GM12892 (cell line): ENCODE results near the gene ICE1.

Experiments
- POLR2A ChIP-seq: IDR thresholded peaks from 2 replicates; pipeline ENCODE4 v1.6.1; 2011; ENCODE audit warnings: low read depth, low read length, control low read depth
- POLR2AphosphoS5 ChIP-seq: IDR thresholded peaks from 2 replicates; pipeline ENCODE4 v1.6.1; 2011; ENCODE audit warnings: low read depth, low read length, control low read depth

DNA sequence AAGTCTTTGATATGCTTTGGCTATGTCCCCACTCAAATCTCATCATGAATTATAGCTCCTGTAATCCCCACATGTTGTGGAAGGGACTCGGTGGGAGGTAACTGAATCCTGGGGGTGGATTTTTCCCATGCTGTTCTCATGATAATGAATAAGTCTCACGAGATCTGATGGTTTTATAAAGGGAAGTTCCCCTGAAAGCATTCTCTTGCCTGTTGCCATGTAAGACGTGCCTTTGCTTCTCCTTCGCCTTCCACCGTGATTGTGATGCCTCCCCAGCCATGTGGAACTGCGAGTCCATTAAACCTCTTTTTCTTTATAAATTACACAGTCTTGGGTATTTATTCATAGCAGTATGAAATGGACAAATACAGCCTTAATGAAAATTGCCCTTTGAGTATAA lies 44.7 kb upstream of the ICE1 start:
- no peak for TF ChIP-seq POLR2A
- TF ChIP-seq POLR2AphosphoS5 = no peak
